Activated T-cell treated with anti-CD3 and anti-CD28 coated beads for 48 hours (primary cell): ENCODE data around the gene ACAP3.

Experiments used
- DNase-seq: peaks from one replicate; pipeline ENCODE4 v3.0.0-alpha.2; 2020; ENCODE audit warnings: low read depth

The ACAP3 gene

GRCh38 chr1:1244192-1244811 is 63.4 kb downstream of the ACAP3 start:
- no peak for DNase-seq

GRCh38 chr1:1243807-1244191 is 63.9 kb downstream of the ACAP3 start:
- no peak for DNase-seq

GRCh38 chr1:1243266-1243660 is 64.5 kb downstream of the ACAP3 start:
- no peak for DNase-seq

- DNase-seq = no peak
Observed at GRCh38 chr1:1242461-1243265, 65.1 kb downstream of the ACAP3 start.
